Lung (tissue), 12 donors: ENCODE measurements around the gene PISD. TPM values are rescaled to one million over a fixed set of nuclear protein-coding genes. Genes with fewer than 3 reads are reported as not detected.
"Not testable (repeated sequence)": the region's sequence is repeated elsewhere in the genome, so short reads cannot be mapped to it uniquely, and the experiment has no call there.

Source experiments
- ATAC-seq: fragments of 200-7000 bp; cut with Tn5 transposase; one replicate; pipeline ENCODE4 v1.9.1; 2020; ENCODE audit warnings: moderate number of reproducible peaks; ENCODE audit not compliant: insufficient read depth, low FRiP score
- DNase-seq, 3 donors: peaks; one replicate each; pipeline ENCODE4 v3.0.0-alpha.2; 2013 to 2017
- H3K27ac ChIP-seq, 2 donors: one replicate each; pipeline ENCODE4 v1.5.1; 2013; ENCODE audit warnings: mild to moderate bottlenecking in 2 of 2, moderate library complexity in 2 of 2, control low read depth in 1 of 2, inconsistent platforms in 1 of 2, low read depth in 1 of 2, low read length in 1 of 2
- H3K27me3 ChIP-seq, 3 donors: one replicate each; pipeline ENCODE4 v1.5.1; 2013; ENCODE audit warnings: low read length in 2 of 3; ENCODE audit not compliant: control insufficient read depth in 3 of 3, insufficient read depth in 3 of 3
- H3K36me3 ChIP-seq, 4 donors: one replicate each; pipeline ENCODE4 v1.5.1; 2013; ENCODE audit warnings: low read length in 4 of 4, mild to moderate bottlenecking in 1 of 4, moderate library complexity in 1 of 4; ENCODE audit not compliant: control insufficient read depth in 4 of 4, insufficient read depth in 4 of 4
- H3K4me1 ChIP-seq, 5 donors: one replicate each; pipeline ENCODE4 v1.5.1; 2013; ENCODE audit warnings: low read length in 5 of 5, mild to moderate bottlenecking in 2 of 5, moderate library complexity in 1 of 5; ENCODE audit not compliant: control insufficient read depth in 5 of 5, insufficient read depth in 5 of 5
- H3K4me3 ChIP-seq: one replicate; pipeline ENCODE4 v1.5.1; 2013; ENCODE audit warnings: mild to moderate bottlenecking, control low read depth, moderate library complexity
- H3K9ac ChIP-seq, 2 donors: one replicate each; pipeline ENCODE4 v1.5.1; 2013; ENCODE audit warnings: low read length in 2 of 2, control low read depth in 1 of 2; ENCODE audit not compliant: insufficient read depth in 1 of 2
- H3K9me3 ChIP-seq, 4 donors: one replicate each; pipeline ENCODE4 v1.5.1; 2013; ENCODE audit warnings: low read length in 3 of 4, mild to moderate bottlenecking in 1 of 4, moderate library complexity in 1 of 4; ENCODE audit not compliant: control insufficient read depth in 4 of 4, insufficient read depth in 3 of 4
- CTCF ChIP-seq: IDR thresholded peaks from 2 replicates; pipeline ENCODE4 v1.5.1; 2012; ENCODE audit warnings: mild to moderate bottlenecking; ENCODE audit errors: control extremely low read depth, extremely low read depth
- WGBS, 2 donors: extraction: QIAGEN DNeasy Blood & Tissue Kit; methylation state at CpG; one replicate each; pipeline ENCODE4 v1.1.7; 2013; 5-methylcytosine and 5-hydroxymethylcytosine counted together
- polyA plus RNA-seq, 2 donors: library from polyadenylated mRNA; stranded (reverse); fragments of 200-250 nt; gene quantifications; one replicate each; pipeline ENCODE4 v1.2.1, GENCODE V29; 2013
- total RNA-seq, 2 donors: library from RNA; depleted of rRNA in 1 of 2; stranded (reverse); fragments of >200 nt in 1 of 2; gene quantifications; one replicate each; pipeline ENCODE4 v1.2.1, GENCODE V29; 2014 to 2021
- donor health status: control.
- donor health status: control.
- donor health status: Bipolar disorder and iron deficiency.
- donor health status: healthy.
- donor health status: DM: yes; HTN: yes; CAD: no.

PISD gene
- total and polyA plus RNA-seq, 4 donors = 25.7 to 94.6 (median 46.8) TPM

GRCh38 chr22:31603081-31603525, 58.9 kb downstream of the PISD start:
- ATAC-seq (no peak), DNase-seq (no peak)
- no peaks in the 10 kb centered on the region for H3K9me3 ChIP-seq
- no peak overlapping the region for H3K4me3 ChIP-seq
- no peaks in the 10 kb centered on the region for H3K27me3 ChIP-seq
- no peak for TF ChIP-seq CTCF
- 86 to 90% methylated on average over 10 of the region's 10 CpGs for WGBS, 2 donors
- peak overlapping the region in 1 of 2 donors; percentile 52 for H3K27ac ChIP-seq
- no peak overlapping the region for H3K9ac ChIP-seq
- peaks cover 0 to 12% (median 2%) of the 10 kb centered on the region in 4 donors for H3K36me3 ChIP-seq
- H3K4me1 ChIP-seq = no peaks in the 10 kb centered on the region

GRCh38 chr22:31602259-31602952, 59.6 kb downstream of the PISD start:
- TF ChIP-seq CTCF = no peak
- H3K4me1 ChIP-seq = no peaks in the 10 kb centered on the region
- no peak for DNase-seq

DNA sequence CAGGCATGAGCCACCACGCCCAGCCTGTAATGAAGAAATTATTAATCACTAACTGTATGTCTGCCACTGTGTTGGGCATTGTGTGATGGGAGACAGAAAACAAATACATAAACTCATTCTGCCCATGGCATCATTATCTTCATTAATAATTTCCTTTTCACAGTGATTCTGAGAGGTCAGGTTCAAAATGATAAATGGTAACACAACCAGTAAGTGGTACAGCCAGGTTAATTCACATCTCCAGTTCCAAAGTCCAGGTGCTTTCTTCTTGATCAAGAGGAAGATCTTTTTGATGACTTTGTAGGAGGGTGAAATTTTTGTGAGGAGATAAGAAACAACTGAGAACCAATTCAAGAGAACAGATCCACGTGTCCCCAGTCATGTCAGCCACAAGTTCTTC, 66.7 kb downstream of the PISD start:
- Histone ChIP-seq H3K36me3 (no peaks in the 10 kb centered on the region), H3K4me1 (no peaks in the 10 kb centered on the region), H3K27ac (no peak overlapping the region), H3K9me3 (no peaks in the 10 kb centered on the region), H3K27me3 (no peaks in the 10 kb centered on the region), H3K4me3 (no peak overlapping the region), H3K9ac (no peak overlapping the region)
- no peak for TF ChIP-seq CTCF
- no peak for ATAC-seq
- DNase-seq = no peak
- WGBS, 2 donors = 95% methylated on average over 2 of the region's 2 CpGs

More at GRCh38 chr22:31602259-31602952, 59.6 kb downstream of the PISD start:
- H3K4me3 ChIP-seq = no peak overlapping the region
- no peak overlapping the region for H3K9ac ChIP-seq
- no peaks in the 10 kb centered on the region for H3K27me3 ChIP-seq
- 75 to 90% methylated on average over 11 of the region's 11 CpGs for WGBS, 2 donors
- ATAC-seq = peak; percentile 24
- H3K27ac ChIP-seq = peak overlapping the region in 1 of 2 donors; percentile 8
- H3K9me3 ChIP-seq = no peaks in the 10 kb centered on the region
- peaks cover 0 to 8% (median 2%) of the 10 kb centered on the region in 4 donors for H3K36me3 ChIP-seq

DNA sequence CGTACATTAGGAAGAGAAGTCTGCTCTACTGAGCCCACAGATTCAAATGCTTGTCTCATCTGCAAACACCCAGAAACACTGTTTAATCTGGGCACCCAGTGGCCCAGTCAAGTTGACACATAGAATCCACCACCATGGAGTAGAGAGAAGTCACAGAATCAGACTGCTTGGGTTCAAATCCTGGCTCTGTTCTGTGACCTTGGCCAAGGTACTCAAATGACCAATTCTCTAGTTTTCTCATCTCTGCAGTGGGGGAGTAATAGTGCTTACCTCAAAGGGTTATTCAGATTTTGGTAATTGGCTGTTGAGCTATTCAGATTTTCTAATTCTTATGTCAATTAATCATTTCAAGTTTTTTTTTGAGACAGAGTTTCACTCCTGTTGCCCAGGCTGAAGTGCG, 71.9 kb downstream of the PISD start:
- peaks cover 2 to 16% (median 6%) of the 10 kb centered on the region in 4 donors for H3K36me3 ChIP-seq
- not testable (repeated sequence) for H3K9me3 ChIP-seq, DNase-seq, ATAC-seq, H3K27me3 ChIP-seq, H3K27ac ChIP-seq, H3K4me1 ChIP-seq, H3K4me3 ChIP-seq, H3K9ac ChIP-seq
- 100% methylated on average over 1 of the region's 2 CpGs; no CpG with 5 or more reads in 1 of the 2 donors for WGBS, 2 donors
